Right ventricle myocardium superior (tissue), 1 donor: ENCODE data around the gene SNAPC4. TPM values are rescaled to one million over a fixed set of nuclear protein-coding genes. Genes with fewer than 3 reads are reported as not detected.

ENCODE experiments used
- ATAC-seq: fragments of 200-7000 bp; cut with Tn5 transposase; one replicate; pipeline ENCODE4 v1.9.1; 2020; ENCODE audit warnings: mild to moderate bottlenecking; ENCODE audit not compliant: poor library complexity
- DNase-seq: peaks from one replicate; pipeline ENCODE4 v3.0.0-alpha.2; 2020
- intact Hi-C: fragments of 100-400 bp; cut with DNase I; formaldehyde crosslinking; loops from one replicate; pipeline ENCODE4 v1.11.2; 2022
- total RNA-seq: library from RNA; stranded (reverse); fragmentation: NEBNext Ultra II Directional; extraction: Animal tissue kit (Norgen Biotek cat#: 25700); gene quantifications from one replicate; pipeline ENCODE4 v1.2.1, GENCODE V29; 2021
- donor health status: DM: no; HTN: yes; CAD: no; lungs with severe emphysema.

Gene SNAPC4
- total RNA-seq, 1 donor from 2014 or later, result 3.3 TPM

- intact Hi-C loops, result no loop called here
- ATAC-seq (peak; percentile 3), DNase-seq (no peak)
These were observed 563 bp downstream of the SNAPC4 start for GRCh38 chr9:136399176-136400037.

GRCh38 chr9:136398286-136398685 lies 1.7 kb downstream of the SNAPC4 start:
- no peak for ATAC-seq
- intact Hi-C loops, result no loop called here
- no peak for DNase-seq

GRCh38 chr9:136397643-136398042 lies 2.3 kb downstream of the SNAPC4 start:
- no peak for ATAC-seq
- no peak for DNase-seq
- intact Hi-C loops, result no loop called here

DNA sequence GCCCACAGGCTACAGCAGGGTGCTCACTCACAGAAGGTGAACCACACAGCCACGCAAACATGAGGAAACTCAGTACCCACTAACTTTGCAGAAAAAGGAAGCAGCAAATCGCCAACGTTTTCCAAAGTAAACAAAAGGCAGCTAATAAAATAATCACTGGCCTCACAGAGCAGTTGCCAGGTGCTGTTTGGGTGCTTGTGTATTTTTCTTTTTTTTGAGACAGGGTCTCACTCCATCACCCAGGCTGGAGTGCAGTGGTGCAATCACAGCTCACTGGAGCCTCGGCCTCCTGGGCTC lies 3.8 kb downstream of the SNAPC4 start:
- no peak for ATAC-seq
- intact Hi-C loops, result no loop called here
- DNase-seq, result no peak

- DNase-seq, result no peak
- intact Hi-C loops, result no loop called here
- ATAC-seq, result no peak
These were observed 4.4 kb downstream of the SNAPC4 start for GRCh38 chr9:136395345-136396218.

GRCh38 chr9:136395020-136395340 lies 5.0 kb downstream of the SNAPC4 start:
- DNase-seq (no peak), ATAC-seq (no peak)
- intact Hi-C loops, result no loop called here

- intact Hi-C loops, result no loop called here
- ATAC-seq (no peak), DNase-seq (peak; percentile 61)
These were observed 5.5 kb downstream of the SNAPC4 start for GRCh38 chr9:136394312-136395019.

GRCh38 chr9:136393531-136393930 lies 6.4 kb downstream of the SNAPC4 start:
- ATAC-seq, result no peak
- intact Hi-C loops, result no loop called here
- DNase-seq, result no peak

DNA sequence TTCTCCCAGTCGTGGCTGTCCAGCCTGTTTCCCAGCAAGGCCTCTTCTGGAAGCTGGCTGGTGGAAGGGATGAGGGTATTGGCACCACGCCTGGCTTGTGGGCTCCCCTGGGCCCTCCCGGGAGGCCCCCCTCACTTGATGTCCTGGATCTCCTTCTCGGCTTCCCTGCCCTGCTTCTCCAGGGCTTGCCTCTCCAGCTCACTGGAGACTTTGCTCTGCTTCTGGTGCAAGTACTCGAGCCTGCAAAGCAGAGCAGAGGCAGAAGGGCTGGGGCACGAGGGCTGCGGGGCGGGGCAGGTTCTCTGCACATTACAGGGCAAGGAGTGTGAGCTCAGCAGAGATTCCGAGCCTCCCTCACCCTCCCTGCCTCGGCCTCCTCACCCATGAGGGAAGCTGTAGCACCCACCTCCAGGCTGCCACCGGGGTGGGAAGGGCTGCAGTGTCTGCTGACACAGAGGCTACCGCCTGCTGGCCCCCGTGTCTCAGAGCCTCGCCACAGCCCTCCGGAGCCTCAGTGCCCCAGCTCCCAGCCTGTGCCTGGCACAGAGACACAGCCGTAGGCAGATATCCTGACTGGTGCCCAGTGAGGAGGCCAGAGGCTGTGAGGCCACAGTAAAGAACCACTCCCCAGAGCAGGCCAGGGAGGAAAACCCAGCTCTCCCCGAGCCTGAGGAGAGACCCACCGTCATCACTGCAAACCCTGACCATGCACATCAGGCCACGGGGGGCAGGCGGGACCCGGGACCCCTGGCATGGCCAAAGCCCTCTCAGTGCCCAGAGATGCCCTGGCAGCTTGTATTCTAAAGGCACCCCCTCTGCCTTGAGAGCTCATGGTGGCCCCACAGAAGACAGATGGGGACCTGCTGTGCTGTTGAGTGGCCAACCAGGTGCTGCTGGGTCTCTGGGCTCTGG lies 7.2 kb downstream of the SNAPC4 start:
- intact Hi-C loops, result no loop called here
- DNase-seq (no peak), ATAC-seq (no peak)

DNA sequence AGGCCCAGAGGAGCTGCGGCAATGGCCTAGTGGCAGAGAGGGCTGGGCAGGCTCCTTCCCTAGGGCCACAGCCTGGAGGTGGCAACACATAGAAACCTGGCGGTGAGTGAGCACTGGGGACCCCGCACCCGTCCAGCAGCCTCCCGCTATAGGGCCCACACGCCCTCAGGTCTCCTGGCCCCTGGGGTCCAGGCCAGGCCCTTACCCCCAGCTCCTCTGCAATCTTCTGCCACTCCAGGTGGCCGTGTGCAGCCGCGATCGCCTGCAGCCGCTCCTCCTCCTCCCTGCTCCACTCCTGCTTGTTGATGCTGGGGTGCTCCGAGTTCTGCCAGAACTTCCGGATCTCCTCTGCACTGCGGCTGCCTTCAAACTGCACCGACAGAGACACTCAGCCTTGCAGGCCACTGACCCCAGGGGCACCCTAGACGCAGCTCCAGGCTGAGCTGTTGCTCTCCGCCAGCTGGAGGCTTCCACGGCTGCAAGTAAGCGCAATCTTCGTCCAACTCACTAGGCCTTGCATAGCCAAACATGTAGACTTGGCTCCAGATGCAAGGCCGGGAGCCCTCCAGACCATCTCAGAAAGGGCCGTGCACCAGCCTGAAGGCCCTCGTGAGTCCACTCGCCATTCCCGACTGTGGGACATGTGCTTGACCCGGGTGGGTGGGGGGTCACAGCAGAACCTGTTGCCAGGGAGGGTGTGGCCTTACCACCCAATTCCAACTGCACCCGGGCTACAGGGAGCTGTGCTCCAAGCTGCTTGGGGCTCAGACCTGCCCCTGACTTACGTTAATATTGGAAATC lies 8.0 kb downstream of the SNAPC4 start:
- ATAC-seq (no peak), DNase-seq (no peak)
- intact Hi-C loops, result no loop called here

DNA sequence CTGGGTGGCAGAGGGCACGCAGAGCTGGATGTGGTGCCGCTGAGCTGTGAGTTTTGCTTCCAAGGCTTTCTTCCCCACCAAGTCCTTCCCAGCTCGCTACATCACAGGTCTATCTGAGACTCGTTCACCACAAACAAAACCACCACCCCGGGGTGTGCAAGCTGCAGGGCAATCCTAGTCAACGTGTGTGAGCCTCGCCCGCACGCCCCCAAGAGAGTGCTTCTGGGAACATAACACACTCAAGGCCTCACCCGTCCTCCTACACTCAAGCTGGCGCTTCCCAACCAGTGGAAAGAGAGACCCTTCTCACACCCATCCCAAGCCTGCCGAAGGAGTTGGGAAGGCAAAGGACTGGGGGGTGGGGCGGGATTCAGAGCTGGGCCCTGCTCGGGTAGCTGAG lies 10.6 kb downstream of the SNAPC4 start:
- no peak for DNase-seq
- ATAC-seq, result no peak
- intact Hi-C loops, result no loop called here

DNA sequence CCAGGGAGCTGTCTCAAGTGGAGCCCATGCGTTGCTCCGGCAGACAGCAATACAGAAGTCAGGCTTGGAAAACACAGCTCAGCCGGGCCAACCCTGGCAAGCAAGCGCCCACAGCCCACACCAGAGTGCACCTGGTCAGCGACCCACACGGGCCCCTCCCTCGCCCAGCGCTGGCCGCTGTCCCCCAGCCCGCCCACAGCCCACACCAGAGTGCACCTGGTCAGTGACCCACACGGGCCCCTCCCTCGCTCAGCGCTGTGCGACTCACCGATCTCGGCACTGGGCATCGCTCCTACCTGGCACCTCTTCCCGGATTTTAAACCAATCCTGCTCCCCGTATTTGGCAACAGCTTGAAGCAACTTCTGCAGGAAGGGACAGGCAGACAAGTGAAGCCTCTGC lies 12.8 kb downstream of the SNAPC4 start:
- no peak for ATAC-seq
- intact Hi-C loops, result no loop called here
- DNase-seq, result no peak

DNA sequence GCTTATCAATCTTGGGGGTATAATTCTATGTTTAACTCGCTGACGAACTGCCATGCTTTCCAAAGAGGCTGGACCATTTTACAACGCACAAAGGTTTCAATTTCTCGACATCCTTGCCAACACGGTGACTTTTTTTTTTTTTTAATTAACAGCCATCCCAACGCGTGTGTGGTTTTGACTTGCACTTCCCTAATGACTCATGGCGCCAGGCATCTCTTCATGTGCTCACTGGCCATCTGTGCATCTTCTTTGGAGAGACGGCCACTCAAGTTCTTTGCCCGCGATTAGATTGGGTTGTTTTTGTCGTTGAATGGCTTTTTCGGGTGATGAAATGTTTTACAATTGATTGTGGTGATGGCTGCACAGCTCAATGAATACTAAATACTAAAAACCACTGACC lies 14.0 kb downstream of the SNAPC4 start:
- ATAC-seq, result no peak
- no peak for DNase-seq
- intact Hi-C loops, result no loop called here

DNA sequence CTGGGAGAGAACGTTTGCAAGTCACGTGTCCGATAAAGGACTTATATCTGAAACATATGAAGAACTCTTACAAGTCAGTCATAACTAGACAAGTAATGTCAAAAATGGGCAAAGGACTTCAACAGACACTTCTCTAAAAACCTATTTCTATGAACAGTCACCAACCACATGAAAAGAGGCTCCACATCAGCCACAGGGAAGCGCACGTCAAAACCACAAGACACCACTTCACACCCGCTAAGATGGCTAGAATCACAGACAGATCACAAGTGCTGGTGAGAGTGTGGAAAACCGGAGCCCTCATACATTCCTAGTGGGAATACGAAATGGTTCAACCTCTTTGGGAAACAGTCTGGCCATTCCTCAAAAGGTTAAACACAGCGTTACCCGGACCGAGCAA lies 15.0 kb downstream of the SNAPC4 start:
- intact Hi-C loops, result no loop called here
- DNase-seq (no peak), ATAC-seq (no peak)

- ATAC-seq, result no peak
- DNase-seq, result no peak
- intact Hi-C loops, result no loop called here
These were observed 16.5 kb downstream of the SNAPC4 start for GRCh38 chr9:136383436-136383835.

GRCh38 chr9:136381966-136382513 lies 17.9 kb downstream of the SNAPC4 start:
- intact Hi-C loops, result no loop called here
- DNase-seq, result no peak
- ATAC-seq, result no peak

GRCh38 chr9:136381311-136381710 lies 18.7 kb downstream of the SNAPC4 start:
- DNase-seq (peak; percentile 73), ATAC-seq (peak; percentile 60)
- intact Hi-C loops, result no loop called here

DNA sequence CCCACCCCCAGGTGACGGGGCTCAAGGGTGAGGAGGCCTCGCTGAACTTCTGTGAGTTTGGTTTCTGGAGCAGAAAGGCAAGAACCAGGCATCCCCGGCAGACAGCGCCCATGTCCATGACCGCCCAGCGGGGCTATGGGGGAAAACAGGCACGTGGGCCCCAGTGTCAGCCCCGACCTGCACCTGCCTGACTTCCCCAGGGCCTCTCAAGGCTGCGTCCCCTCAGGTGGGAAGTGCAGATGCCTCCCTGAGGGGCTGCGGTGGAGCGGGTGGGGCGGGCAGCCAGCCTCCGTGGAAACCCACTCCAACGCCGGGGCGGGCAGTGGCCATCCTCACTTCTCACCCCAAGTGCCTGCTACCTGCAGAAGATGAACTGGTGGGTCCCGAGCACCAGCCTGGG lies 19.6 kb downstream of the SNAPC4 start:
- no peak for DNase-seq
- intact Hi-C loops, result no loop called here
- ATAC-seq, result no peak
